T47D (cell line): Measurements from ENCODE around the gene CXCR5.

Experiments used
- DNase-seq, 2 experiments: peaks; one replicate each; pipeline versions ENCODE4 v3.0.0 to v3.0.0-alpha.2; 2011 to 2012; ENCODE audit warnings: low read depth in 1 of 2, low spot score in 1 of 2
- JUND ChIP-seq: IDR thresholded peaks from 2 replicates; pipeline ENCODE4 v1.6.1; 2012; ENCODE audit warnings: low read depth
- in situ Hi-C: cut with HindIII; loops from 2 replicates; pipeline ENCODE4 v1.10.0; 2016; ENCODE audit warnings: low sequenced_read_pairs, low pct_unique_long_range_greater_than_20kb

Gene CXCR5

DNA sequence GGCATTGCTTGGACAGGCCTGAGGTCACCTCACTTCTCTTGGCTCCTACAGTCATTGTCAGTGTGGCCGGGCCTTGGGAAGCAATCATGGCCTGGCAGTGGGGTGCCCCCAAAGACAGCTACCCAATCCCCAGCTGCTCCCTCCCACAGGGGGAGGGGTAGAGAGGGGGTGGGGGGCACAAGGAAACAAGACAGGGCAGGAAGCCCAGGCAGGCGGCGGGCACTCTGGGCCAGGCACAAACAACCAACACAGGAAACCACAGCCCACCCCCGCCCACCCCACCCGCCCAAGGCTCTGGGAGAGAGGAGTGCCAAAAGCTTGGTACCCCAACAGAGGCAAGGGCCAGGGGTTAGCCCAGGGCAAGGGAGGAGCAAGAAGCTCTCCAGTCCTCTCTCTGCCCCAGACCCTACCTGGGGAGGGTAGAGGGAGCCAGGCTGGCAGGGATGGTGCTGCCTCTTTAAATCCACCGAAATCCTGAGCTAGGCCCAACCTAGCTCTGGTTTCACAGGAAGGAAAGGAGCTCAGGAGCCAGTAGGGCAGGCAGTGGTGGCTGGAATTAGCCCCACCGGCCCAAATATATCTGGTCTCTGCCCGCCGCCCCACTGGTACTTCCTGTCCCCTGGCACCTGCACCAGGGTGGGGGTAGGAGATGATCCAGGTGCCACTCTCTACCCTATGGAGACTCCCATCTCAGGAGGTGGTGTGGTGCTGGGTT, 29.9 kb downstream of the CXCR5 start:
- peak in 1 of 2 experiments; percentile 53 for DNase-seq
- no peak for TF ChIP-seq JUND
- in situ Hi-C loops = no loop called here

DNA sequence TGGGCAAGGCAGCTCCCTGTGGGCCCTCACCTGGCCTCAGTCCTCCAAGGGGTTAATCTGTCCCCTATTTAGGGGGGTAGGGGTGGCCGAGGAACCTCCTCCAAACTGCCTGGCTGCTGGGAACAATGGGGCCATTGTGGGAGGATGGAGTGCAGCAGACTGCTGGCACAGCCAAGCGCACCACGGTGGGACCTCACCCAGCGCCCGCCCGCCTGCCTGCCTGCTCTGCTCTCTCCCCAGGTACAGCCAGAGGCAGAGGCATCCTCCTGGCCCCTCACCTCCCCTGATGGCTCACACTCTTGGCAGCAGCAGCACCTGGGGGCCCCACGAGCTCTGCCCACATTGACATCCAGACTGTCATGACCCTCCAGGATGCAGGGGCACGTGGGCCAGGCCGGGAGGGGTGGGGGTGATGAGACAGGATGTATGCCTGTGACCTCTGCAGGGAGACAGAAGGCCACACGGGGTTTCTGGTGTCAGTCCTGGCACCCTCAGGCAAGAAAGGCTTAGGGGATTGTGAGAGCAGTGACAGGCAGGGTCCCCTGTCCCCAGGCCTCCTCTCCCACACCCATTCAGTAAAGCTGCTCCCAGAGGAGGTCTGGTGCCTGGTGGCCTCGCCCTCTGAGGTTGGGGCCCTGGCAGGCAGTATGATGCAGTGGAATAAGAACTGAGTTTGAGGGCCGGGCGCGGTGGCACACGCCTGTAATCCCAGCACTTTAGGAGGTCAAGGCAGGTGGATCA, 30.7 kb downstream of the CXCR5 start:
- no peak for TF ChIP-seq JUND
- DNase-seq = no peak
- in situ Hi-C loops = no loop called here

DNA sequence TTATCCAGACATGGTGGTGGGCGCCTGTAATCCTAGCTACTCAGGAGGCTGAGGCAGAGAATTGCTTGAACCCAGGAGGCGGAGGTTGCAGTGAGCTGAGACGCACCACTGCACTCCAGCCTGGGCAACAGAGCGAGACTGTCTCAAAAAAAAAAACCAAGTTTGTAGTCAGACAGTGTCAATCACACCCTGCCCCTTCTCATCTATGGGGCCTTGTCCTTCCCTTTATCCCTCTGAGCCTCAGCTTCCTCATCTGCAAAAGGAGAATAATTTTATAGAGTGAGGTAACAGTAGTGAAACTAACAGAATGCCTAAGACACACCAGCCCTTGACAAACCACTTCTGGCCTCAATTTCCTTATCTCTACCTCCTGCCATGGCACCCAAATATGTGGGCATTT, 31.3 kb downstream of the CXCR5 start:
- in situ Hi-C loops = no loop called here
- no peak for TF ChIP-seq JUND
- no peak for DNase-seq

DNA sequence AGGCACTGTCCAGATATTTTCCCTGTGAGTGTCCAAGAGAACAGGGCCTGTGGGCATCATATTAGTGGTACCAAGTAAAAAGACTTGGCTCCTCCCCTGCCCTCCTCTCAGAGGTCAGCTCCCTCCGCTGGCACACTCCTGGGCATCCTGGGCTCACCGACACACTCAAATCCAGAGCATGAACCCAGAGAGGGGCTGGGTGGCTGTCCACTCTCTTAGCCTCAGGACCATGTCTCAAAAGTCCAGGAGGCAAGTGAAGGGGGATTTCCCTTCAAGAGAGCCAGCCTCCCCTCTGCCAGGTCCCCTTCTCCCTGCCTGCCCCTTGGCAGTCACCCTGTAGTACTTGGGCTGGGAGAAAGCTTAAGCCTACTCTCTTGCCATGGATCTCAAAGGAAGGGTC, 31.7 kb downstream of the CXCR5 start:
- no peak for TF ChIP-seq JUND
- in situ Hi-C loops = no loop called here
- DNase-seq = no peak

DNA sequence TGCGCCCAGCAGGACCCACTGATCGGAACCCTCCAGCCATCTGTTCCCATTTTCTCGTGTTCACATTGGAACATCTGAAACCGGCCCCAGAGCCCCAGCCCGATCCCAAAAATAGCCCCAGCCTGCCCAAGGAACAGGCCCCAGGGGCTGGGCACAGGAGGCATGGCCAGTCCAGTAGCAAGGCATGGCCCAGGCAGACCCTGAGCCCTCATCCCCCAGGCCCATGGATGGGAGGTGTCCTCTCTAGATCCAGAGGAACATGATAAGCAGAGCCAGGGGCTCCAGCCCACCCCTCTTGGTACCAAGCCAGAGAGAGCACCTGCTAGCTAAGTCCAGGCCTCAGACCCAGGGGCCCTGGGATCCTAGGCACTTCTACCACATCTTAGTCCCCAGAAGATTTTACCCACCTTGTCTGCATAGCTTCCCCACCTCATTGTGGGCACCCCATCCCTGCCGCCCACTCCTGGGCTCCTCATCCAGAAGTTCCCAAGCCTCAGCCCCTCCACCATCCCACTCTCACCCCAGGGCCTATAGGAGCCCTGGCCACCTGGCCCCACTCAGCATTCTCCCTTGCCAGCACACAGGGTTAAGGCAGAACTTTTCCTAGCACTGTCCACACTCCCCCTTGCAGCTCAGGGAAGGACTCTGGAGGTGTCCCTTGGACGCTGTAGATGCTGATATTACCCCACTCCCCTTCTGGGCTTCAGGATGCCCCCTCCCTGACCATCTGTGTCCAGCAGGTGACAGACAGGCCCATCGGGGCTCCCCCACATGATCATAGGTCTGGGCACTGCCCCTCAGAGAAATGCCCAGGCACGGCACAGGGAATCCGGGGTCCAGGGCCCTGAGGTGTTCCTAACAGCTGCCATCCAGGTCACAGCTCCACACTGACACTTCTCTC, 32.5 kb downstream of the CXCR5 start:
- no peak for DNase-seq
- no peak for TF ChIP-seq JUND
- in situ Hi-C loops = no loop called here

DNA sequence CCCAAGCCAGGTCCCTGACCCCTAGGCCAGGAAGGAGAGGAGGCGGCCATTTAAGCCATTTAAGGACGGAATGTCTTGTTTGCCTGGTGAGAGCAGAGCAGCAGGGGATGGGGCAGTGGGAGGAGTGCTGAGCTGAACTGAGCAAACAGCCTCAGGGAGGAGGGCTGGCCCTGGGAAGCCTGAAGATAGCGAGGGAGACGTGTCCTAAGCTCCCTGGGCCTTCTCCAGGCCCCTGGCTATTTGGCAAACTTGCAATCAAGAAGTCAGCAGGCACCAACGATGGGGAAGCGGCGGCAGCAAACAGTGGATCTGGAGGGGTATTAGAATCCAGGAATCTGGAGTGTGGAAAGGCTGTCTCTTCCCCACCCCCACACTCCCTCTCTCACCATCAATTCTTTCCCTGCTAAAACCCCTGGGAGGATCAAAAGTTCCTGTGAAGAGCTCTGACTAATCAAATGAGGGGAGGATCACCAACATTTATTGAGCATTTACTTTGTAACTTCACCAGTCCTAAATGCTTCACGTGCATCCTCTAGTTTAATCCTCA, 33.2 kb downstream of the CXCR5 start:
- DNase-seq = peak in 1 of 2 experiments; percentile 91
- no peak for TF ChIP-seq JUND
- in situ Hi-C loops = no loop called here

DNA sequence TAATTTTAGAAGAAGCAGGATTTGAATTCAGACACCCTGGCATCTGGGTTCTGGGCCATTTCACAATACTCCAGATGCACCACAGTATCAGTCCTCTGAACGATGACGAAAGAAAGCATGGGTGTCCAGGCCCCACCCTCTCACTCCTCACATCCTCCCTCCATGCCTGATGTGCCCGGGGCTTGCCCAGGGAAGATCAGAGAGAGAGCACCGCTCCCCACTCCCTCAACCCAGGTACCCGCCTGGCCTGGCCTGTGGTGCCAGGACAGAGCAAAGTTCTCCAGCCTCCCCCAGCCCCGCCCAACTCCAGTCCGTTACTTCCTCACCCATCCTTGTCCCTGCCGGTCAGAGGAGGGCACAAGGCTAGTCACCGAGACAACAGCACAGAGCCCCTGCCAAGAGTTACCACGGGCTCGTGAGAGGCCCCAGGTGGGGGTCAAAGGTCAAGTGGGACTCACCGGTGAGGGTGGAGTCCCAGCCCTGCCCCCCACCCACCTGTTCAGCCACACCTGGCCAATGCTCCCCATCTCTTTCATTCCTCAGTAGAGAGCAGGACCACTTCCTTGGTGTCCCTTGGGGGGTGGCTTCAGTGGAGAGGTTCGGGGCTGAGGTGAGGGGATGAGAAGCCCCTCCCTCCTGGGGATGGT, 33.9 kb downstream of the CXCR5 start:
- no peak for TF ChIP-seq JUND
- peak in 1 of 2 experiments; percentile 76 for DNase-seq

DNA sequence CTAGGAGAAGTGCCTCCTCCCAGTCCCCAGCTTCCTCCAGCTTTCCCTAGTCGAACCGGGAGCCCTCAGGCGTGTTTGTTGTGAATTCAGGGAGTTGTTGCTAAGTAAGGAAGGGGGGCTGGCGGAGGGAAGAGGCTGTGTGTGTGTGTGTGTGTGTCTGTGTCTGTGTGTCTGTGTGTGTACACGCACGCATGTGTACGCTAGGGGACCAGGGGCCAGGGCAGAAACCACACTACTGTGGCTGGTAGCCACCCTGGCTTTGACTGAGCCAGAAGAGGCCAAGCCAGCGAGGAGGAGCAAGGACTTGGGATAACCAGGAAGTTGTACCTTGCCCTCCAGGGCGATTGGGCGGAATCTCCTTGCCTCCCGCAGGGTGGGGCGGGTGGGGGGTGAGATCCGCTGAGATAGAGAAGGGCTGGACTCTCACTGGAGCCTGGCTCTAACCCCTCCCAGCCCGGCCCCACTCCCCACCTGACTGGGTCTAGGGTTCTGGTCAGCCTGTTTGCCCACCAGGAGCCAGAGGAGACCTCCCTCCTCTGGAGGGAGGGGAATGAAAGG, 34.5 kb downstream of the CXCR5 start:
- peak in 1 of 2 experiments; percentile 93 for DNase-seq
- in situ Hi-C loops = no loop called here
- TF ChIP-seq JUND = no peak

More for the DNA sequence above, 33.9 kb downstream of the CXCR5 start:
- in situ Hi-C loops = no loop called here

DNA sequence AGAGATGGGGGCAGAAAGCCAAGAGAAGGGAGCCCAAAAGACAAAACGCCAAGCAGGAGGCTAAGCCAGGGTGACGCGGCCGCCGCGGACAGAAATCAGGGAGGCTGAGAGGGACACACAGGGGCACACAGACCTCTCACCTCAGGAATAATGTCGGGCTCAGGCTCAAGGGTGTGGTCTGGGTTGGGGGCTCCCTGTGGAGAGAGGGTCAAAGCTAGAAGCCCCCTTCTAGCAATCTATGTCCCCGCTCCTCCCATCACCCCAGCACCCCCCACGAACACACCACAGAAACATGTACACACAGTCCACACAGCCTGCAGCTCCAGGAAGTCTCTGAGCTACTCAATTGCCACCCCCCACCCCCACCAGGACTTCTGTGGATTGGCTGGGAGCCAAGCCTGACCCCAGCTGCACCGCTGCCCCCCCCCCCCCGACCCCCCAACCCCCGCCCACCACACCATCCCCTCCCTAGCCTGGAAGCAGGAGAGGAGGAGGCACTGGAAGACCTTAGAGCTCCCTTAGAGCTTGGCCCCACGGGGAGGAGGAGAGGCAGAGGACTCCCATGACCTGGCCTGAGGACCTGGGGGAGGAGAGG, 35.1 kb downstream of the CXCR5 start:
- no peak for TF ChIP-seq JUND
- in situ Hi-C loops = no loop called here
- DNase-seq = peak in 1 of 2 experiments; percentile 61

DNA sequence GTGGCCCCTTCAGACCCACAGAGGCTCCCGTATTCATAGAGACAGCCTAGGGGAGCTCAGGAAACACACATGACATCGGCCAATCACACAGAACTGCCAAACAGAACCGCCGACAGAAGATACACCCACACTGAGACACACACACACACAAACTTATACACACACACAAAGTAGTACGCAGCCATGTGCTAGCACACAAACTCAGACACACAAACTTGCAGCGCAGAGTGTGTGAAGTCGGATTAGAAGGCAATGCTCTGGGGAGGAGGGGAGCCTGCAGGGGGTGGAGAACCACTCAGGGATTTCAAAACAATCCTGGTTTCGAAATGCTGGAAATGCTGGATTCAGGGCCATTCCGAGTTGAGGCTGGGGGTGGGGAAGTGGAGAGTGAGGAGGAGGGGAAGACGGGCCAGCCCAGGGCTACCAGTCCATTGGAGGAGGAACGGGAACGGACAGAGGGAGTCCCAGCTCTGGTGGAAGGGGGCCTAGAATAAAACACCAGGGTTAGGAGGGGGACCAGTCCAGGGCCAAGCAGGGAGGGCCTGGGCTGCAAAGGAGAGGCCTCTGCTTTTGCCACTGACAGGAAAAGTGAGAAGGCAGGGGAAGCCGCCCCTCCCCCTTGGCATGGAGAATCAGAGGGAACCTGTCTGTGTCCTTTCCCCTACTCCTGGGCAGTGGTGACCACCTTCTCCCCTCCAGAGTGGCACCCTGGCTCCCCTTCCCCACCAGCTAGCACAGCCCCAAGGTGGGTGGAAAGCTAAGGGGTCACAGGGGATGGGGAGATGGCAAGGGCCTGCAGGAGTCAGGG, 37.6 kb downstream of the CXCR5 start:
- in situ Hi-C loops = no loop called here
- TF ChIP-seq JUND = no peak
- peak in 1 of 2 experiments; percentile 86 for DNase-seq
